ENCODE measurements around the gene WFS1. TPM values are rescaled to one million over a fixed set of nuclear protein-coding genes. Genes with fewer than 3 reads are reported as not detected.

Gene WFS1
- total and polyA plus RNA-seq, 2 donors (not counting 3 experiments of a cell fraction or from before 2014, with no cell fraction given): 48.2 to 70.0 TPM

DNA sequence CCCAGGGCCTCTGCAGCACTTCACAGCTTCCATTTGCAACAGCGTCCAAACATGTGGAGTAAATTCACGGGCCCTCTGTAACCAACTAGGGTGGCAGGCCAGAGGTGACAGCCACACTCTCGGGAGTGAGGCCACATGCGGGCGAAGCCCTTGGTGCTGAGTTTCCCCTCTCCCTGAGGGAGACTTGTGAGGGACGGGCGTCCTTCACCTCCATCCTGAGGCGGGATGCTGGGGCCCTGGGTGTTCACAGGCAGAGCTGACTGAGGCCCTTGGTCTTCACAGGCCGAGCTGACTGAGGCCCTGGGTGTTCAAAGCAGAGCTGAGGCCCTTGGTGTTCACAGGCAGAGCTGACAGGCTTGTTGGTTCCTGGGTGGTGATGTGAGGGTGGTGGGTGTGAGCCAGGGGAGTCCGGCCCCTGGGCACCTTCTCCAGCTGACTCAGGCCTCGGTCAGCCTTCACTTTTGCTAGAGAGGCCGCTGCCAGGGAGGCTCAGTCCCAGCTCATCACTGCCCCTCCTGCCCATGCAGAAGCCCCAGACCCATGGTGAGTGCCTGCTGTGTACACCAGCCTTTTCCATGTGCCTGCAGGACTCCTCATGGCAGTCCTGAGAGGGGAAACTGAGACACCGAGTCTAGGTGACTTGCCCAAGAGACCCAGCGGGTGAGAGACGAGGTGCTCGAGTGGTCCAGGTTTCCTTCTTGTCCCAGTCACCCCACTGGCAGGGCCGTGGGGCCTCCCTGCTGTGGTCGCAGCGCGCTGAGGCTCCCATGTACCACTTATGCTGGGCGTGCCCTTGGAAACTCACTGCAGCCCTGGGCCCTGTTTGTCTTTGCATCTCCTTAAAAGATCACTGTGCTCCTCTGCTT, 8.5 kb downstream of the WFS1 start:
- H4K20me1 ChIP-seq (replicated peaks; ENCODE audit: control insufficient read depth, extremely low read depth, insufficient read depth, low read length): no peaks in the 10 kb centered on the region
- DNase-seq (ENCODE audit: low read depth, low spot score): no peak

More for the DNA sequence above, 8.5 kb downstream of the WFS1 start:
- Histone ChIP-seq H3K4me1 (ENCODE audit: control insufficient read depth, extremely low read depth, insufficient read depth, low read length) (peaks cover 27% of the 10 kb centered on the region), H2AFZ (ENCODE audit: low read depth, low read length) (no peak overlapping the region), H3K27me3 (ENCODE audit: control insufficient read depth in 2 of 2, insufficient read depth in 2 of 2, low read length in 2 of 2) (no peaks in the 10 kb centered on the region), H3K4me2 (ENCODE audit: insufficient read depth, low read length) (peak overlapping the region; percentile 28), H3K9ac (replicated peaks; ENCODE audit: extremely low read depth, insufficient read depth, low read length) (peak overlapping the region; percentile 24), H3K4me3 (replicated peaks in 1 of 3; ENCODE audit: insufficient read depth in 1 of 3, low read depth in 1 of 3, low read length in 3 of 3) (no peak overlapping the region), H3K9me1 (replicated peaks; ENCODE audit: control insufficient read depth, extremely low read depth, insufficient read depth, low read length) (no peaks in the 10 kb centered on the region), H3K79me2 (ENCODE audit: control insufficient read depth, insufficient read depth, low read length) (no peaks in the 10 kb centered on the region), H3K9me3 (replicated peaks; ENCODE audit: control insufficient read depth, insufficient read depth, low read length) (no peaks in the 10 kb centered on the region), H3K36me3 (ENCODE audit: control insufficient read depth in 2 of 2, extremely low read depth in 1 of 2, insufficient read depth in 2 of 2, low read length in 2 of 2) (peaks cover 0 to 21% of the 10 kb centered on the region in 2 experiments), H3K27ac (ENCODE audit: insufficient read depth, low read depth, low read length) (peak overlapping the region; percentile 64)
- ChIA-PET CTCF (interaction anchor here (1.0 to 3.0 kb wide), 6 partner anchors 9 to 53 kb away, joined by 3 to 19 read pairs (median 14); partner anchors contain the start of gene WFS1), POLR2A (interaction anchor here (1.2 kb wide), 1 partner anchor 9 kb away, joined by 6 read pairs; the partner anchor contains the start of gene WFS1)
- no peak for FAIRE-seq
- intact Hi-C loops (cut with micrococcal nuclease): loop anchor here (1.0 to 10.0 kb wide), 2 partner anchors 9 to 1243 kb away; partner anchors contain the start of gene WFS1
- no peak for TF ChIP-seq CTCF (IDR thresholded peaks at IDR 0.05; ENCODE audit: extremely low read depth in 1 of 2, insufficient read depth in 1 of 2, low read depth in 1 of 2, low read length in 2 of 2)
- no peak for TF ChIP-seq POLR2AphosphoS5 (IDR thresholded peaks at IDR 0.05; ENCODE audit: insufficient read depth, low read depth, low read length)
- no peak for TF ChIP-seq EZH2 (IDR thresholded peaks at IDR 0.05; ENCODE audit: borderline replicate concordance, low read depth, low read length, severe bottlenecking)
- TF ChIP-seq POLR2A (IDR thresholded peaks at IDR 0.05; ENCODE audit: low read depth, low read length): no peak
- TF ChIP-seq GATA2 (IDR thresholded peaks at IDR 0.05; ENCODE audit: insufficient read depth, insufficient read length, low read depth, low read length): no peak
- no peak for TF ChIP-seq MYC (IDR thresholded peaks at IDR 0.05; ENCODE audit: low read depth, low read length)
- TF ChIP-seq FOS (IDR thresholded peaks at IDR 0.05; ENCODE audit: borderline replicate concordance, insufficient read depth, low read length): no peak
- TF ChIP-seq, protein P1, sequence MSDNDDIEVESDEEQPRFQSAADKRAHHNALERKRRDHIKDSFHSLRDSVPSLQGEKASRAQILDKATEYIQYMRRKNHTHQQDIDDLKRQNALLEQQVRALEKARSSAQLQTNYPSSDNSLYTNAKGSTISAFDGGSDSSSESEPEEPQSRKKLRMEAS (IDR thresholded peaks at IDR 0.05; ENCODE audit: insufficient read depth, insufficient read length): no peak
- BruUV-seq (replicated peaks): no TSS peak
- dilution Hi-C loops (cut with MboI; ENCODE audit: extremely low pct_ligation_motif_present, low sequenced_read_pairs): no loop called here
